ENCODE results near the gene RBMS3.

The RBMS3 gene

DNA sequence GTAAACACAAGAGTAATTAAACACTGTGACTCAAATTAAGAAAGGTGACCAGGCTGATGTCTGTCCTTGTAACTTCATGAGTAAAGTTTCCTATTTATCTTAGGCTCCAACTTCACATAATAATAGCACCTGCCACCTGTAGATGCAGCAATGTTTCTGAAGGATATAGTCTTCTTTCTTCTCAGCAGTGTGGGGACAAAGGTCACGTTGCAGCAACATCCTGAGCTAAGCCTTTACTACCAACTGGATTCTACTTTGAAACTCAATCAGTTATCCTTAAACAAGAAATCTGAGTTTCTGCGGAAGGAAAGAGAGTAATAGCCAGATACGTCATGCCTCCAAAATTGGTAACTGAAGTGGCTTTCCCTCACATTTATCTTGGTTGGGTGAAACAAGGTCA is 253.1 kb downstream of the RBMS3 start:
- DNase-seq: no peak

DNA sequence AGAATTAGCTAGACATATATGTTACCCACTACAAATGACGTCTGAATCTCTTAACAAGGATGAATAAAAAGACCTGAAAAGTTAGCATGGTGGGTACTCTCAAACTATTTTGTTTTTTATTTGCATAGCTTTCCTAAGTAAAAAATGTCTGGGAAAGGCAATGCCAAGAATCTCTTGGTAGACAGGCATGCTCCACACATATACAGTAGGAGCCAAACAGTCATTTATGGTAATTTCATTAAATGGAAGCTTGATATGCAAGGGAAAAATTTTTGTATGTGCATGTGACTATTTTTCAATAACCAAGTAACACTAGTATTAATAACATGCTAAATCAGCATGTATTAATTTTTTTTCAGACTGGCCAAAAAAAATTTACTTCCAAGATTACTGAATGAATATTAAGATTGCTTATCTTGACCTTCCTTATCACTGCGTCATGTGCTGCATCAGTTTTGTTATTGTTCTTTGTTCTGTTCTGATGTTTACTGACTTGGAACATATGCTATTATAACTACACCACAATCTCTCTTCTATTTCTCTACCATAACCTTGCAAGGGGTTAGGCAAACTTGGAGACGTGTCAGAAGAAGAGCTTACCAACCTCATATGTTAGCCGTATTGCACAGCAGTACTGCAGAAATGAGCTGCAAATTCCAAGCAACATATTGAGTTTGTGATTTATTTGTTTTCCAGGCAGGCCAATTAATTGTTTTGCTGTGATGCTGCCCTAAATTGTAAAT is 255.3 kb downstream of the RBMS3 start:
- DNase-seq: no peak

DNA sequence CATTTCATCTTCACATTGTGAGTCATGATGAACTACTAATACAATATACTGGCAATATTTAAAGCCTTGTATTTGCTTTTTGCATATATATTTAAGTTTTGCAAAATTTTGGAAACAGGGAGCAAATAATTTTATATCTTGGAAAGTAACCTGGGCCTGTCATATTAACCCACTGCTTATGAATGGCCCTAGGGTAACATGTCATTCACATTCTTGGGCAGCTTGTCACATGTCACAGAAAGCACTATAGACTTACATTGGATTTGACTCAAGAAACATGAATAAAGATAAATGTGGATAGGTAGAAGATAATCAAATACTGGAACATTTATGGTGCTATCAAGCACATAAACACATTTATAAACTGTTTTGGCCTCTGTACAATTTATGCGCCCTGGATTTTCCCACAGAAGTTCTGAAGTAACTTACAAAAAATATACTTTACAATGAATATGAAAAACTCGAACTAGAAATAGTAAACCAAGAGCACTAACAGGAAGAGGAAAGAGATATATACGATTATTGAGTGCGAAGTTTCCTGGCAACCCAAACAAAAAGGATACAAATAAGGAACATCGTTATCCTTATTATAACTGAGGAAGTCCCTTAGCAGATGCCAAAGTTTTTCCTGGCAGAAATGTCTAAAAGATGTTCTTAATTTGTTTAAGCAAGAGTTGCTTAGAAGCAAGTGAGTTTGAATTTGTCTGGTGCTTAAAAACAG is 257.2 kb downstream of the RBMS3 start:
- DNase-seq: no peak

DNA sequence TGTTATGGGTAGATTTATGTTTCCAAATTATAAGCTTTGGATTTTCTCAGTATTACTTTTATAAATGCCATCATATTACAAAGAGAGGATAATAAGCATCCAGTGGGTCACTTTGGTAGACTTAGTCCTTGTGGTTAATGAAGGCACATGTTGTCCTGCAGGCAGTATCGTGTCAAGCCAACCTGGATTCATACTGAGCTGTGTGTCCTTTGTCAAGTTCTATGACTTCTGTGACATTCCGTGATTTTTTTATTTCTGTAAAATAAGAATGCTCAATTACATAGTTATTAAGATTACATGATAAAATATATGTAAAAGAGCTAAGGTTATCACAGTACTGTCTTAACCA is 257.7 kb downstream of the RBMS3 start:
- DNase-seq: no peak

DNA sequence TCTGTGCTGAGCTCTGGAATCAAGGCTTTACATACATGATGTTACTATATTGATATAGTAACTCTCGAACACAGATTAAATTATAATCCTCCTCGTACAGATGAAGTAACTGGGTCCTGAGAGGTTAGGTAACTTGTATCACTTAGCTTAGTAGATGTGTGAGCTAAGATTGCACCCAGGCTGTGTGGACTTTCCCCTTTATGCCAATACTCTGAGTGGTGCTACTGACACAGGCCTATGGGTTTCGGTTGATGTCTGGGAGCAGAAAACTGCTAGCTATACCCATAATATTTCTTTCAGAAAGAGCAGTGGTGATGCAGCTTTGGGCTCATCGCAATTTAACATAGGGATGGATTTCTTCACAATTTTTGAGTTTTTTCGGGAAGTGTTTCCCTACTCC is 259.7 kb downstream of the RBMS3 start:
- DNase-seq: no peak

DNA sequence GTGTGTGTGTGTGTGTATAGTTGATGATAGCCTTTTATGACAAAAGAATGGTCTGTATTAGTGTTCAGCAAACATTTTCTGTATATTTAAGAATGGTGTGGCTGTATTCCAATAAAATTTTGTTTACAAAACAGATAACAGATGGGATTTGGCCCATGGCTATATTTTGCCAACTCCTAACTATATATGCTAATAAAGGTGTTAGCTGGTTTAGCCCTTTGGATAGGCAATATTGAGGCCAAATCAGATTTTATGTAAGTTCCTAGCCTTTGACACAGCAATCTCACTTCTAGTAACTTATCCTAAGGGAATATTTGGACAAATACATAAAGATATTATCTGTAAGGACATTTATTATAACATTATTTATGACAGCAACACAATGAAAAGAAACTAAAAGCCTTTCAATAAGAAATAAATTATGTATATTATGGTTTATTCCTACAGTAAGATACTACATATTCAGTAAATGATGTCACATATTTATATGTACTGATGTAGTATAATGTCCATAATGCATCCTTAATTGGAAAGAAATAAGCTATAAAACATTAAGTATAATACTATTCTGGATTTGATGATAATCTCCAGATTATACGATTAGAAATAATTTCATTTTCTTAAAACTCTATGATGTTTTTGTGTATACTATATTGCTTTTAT is 264.0 kb downstream of the RBMS3 start:
- DNase-seq: no peak

DNA sequence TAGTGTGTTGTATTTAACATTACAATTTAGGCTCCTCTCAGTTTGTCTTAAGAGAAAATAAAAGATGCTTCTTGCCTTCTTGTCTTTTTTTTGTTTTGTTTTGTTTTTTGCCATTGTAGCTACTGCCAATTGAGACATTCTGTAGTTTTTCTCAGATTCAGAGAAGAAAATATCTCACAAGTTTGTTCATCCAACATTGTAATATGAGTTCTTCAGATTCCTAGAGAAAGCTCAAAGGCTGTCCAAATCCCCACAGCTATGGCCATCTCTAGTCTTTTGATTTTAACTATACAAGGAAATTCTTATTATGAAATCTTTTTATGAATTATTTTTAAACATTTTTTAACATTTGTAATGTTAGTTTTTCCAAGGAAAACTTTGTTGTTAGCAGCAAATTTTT is 264.7 kb downstream of the RBMS3 start:
- DNase-seq: no peak

DNA sequence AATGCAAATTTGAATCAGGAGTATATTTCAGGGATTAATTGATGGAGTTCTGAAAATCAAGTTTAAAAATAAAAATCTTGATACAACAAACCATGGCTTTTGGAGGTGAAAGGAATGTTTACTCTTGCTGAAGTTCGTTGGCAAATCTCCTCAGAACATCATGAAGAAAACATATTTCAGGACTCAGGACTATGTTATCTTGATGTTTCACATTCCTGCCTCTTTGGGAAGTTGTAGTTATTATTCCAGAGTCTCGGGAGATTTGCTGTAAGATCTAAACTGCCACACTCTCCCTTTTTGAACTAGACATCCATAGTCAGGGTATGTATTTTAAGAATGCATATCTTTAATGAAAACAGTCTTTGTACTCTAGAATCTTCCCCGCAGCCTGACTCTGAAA is 271.2 kb downstream of the RBMS3 start:
- no peak for DNase-seq

DNA sequence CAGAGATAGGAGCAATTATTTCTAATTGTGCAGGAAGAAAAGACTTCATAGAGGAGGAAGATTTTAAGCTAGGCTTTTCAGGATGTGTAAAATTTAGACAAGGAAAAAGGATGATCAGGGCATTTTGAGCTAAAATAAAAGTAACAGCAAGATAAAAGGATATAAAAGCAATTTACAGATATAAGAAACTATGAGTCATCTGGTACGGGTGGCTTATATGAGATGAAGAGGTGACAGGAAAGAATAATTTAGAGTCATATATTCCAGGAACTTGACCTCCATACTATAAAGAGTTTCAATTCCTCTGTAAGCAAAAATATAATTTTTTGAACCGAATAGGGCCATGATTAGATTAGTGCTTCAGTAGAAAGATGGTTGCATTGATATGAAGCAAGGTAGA is 273.7 kb downstream of the RBMS3 start:
- no peak for DNase-seq

DNA sequence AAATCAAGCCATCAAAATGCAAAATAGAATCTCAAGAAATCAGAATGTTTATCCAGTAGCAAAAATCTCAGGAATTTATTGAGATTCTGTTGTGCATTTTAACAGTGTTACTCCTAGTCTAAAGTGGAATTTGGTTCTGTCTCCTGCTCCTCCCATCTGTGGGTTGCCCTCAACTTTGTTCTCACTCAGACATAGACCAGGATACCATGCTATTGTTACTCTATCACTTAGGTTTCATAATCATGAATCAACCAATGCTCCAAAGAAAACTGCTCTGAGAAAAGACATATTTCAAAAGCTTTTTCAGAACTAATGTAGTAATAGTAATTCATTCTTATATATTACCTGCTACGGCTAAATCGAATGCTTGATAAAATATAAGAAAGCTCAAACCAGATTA is 274.7 kb downstream of the RBMS3 start:
- DNase-seq: no peak

DNA sequence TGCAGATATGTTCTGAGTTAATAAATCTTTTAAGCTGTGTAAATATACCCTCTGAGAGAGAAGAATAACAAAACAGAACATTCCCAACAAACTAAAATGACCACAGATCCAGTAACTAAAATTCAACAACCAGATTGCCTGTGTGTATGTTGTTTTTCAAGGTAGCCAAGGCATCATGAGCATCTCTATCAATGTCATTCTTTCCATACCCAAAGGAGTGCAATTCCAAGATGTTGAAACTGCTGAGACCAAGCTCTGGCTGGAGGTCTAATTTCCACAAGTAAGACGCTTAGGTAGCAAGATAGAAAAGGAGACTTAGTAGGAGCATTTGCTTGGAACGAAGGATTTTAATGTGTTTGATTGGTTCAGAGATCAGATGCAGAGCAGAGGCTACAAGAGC is 276.3 kb downstream of the RBMS3 start:
- DNase-seq: no peak

DNA sequence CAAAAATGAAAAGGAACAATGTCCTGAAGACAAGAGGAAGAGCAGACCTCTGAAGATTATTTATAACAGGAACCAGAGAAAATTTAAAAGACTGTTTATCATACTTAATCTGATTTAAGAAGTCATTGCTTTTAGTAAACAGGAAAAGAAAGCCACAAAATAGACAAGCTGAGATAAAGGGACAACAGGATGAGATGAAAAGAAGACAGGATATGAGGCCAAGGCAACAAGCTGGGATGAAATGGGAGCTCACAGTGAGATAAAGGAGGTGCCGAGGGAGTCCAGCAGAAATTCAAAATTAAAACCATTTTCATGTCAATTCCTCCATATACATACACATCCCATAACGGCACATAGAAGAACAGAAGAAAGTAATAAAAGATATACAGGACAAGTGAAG is 277.0 kb downstream of the RBMS3 start:
- DNase-seq: no peak

DNA sequence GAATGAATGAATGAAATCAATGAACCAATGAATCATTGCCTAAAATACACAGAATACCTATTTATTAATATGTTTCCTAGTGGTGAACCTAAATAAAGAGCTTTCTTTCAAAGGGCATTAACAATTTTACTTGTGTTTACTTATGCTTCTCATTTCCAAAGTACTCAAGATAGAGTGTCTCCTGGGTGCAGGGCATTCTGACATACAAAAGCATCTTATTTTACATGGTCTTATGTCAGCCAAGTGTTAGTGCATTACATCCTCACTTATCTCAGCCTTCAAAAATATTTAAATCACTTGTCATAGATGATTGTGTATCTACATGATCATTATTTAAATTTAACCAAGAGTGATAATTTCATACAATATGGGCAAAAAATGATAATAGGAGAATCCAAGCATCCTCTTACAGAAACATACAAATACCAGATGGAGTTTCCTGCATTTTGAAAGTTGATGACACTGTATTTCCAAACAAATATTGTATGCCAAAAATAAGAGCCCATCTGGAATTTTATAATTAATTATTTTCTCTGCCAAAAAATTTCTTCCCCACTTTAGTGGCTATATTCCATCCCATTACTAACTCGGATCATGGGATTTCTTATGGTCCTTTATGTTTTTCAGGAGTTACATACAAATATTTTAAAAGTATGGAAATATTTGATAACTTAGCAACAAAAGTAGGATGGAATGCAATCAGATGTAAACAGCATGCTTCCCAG is 279.0 kb downstream of the RBMS3 start:
- no peak for DNase-seq

DNA sequence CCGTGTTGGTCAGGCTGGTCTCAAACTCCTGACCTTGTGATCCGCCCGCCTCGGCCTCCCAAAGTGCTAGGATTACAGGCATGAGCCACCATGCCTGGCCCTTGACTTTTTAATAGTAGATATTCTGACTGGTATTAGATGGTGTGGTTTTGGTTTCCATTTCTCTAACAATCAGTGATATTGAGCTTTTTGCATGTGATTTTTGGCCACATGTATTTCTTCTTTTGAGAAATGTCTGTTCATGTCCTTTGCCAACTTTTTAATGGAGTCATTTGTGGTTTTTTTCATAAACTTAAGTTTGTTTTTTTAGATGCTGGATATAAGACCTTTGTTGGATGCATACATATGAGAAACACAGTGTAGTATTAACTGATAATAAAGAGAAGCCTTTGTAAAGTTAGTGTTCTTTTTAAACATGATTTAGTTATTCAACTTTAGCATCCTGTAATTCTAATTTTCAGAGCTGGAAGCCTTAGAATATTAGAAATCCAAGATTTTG is 280.8 kb downstream of the RBMS3 start:
- no peak for DNase-seq

DNA sequence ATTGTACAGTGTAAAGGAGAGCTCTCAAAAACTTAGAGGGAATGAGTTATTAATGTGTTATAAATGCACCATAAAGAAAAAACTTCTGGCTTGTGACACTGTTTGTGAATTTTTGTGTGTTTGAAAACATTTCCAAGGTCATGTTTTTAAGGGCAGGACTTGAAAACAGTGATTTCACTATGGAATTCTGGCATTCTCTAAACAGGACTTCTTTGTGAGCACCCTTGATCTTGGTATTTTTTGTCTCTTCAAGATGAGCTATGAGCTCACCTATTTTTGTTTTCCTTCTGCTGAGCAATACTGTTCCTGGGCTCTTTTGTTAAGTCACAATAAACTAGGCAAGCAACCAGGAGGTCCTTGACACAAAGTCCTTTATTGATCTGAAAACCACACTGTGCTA is 284.4 kb downstream of the RBMS3 start:
- no peak for DNase-seq

DNA sequence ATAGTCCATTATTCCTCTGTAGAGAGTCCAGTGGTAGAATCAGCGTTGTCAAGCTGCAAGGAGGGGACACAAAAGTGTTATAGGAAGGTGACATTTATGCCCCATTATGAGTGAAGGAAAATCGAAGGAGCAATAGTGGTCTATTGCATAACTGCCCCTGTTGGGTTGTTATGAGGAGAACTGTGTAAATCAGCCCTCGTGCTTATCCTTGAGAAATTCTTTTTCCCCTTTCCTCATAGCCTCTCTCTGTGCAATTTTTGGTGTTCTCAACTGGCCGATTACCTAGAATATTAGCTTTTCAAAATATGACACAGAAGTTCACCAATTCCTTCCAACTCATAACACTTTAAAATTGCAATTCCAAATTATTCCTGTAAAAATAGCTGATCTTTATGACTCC is 286.6 kb downstream of the RBMS3 start:
- DNase-seq: no peak

DNA sequence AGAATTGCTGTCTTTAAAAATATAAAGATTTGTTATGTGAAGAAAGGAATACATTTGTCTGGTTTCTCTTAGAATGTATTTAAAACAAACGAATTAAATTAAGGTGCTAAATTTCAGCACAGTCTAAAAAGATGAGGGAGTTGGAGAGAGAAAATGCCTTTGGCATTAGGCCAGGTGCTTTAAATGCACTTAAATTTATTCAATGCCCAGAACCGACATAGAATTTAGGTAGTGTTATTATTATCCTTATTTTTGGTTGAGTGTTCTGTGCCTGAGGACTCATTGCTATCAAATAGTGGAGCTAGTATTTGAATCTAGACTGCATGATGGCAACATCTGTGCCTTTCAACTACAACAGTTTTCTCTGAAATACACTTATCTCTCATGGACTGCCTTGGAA is 287.5 kb downstream of the RBMS3 start:
- no peak for DNase-seq

DNA sequence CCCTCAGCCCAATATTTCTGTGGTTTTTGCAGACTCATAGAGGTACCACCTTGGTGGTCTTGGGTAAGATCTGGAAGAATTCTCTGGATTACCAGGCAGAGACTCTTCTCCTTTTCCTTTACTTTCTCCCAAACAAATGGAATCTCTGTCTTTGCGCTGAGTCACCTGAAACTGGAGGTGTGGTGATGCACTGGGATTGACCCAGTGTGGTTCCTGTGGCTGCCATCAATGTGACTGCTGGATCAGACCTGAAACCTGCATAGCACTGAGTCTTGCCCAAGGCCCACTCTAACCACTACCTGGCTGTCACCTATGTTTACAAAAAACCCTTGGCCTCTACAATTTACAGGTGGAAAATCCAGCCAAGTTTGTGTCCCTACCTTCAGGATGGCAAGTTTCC is 295.3 kb downstream of the RBMS3 start:
- DNase-seq: no peak

DNA sequence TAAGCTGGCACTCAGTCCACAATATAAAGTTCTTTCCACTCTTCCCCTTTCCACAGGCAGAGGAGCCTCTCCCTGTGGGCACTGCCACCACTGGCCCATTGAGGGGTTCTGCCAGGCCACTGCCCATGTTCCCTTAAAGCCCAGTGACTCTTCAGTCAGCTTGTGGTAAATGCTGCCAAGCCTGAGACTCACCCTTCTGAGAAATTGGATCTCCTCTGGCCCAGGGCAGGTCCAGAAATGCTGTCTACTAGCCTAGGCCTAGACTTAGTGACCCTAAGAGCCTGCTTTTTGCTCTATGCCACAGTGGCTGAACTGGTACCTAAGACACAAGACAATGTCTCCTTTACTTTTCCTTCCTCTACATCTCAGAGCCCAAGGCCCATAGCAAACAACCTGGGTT is 295.8 kb downstream of the RBMS3 start:
- no peak for DNase-seq

DNA sequence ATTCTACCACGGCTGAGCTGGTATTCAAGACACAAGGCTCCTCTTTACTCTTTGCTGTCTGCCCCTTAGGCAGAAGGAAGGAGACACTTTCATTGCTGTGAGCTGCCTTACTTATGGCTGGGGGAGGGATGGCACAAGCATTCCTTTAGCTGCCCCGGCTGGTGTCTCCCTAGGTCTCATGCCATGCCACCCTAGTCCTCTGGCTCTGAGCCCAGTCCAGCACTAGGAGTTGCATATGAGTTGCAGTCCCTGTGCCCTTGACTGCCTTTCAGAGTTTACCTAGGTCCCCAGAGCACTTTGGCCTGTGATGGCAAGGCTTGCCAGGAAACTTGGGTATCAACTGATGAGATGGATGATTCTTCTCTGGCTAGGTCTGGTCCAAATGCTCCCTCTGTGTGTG is 296.4 kb downstream of the RBMS3 start:
- no peak for DNase-seq

DNA sequence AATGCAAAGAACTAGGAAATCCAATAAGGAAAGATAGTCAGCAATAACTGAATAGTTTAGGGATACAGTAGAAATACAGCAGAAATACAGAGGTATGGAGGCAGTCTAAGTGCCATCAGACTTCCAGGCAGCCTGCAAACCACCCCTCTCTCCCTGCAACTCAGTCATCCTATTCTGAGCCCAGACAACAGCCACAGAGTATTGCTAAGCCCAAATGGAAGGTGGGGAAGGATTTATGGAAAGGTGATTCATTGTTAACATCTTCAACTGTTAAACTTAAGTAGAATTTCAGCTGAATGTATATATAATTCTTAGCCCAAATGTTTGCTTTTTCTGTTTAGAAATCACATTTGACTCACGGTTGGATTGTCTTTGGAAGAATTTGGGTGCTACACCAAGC is 300.4 kb downstream of the RBMS3 start:
- DNase-seq: no peak

DNA sequence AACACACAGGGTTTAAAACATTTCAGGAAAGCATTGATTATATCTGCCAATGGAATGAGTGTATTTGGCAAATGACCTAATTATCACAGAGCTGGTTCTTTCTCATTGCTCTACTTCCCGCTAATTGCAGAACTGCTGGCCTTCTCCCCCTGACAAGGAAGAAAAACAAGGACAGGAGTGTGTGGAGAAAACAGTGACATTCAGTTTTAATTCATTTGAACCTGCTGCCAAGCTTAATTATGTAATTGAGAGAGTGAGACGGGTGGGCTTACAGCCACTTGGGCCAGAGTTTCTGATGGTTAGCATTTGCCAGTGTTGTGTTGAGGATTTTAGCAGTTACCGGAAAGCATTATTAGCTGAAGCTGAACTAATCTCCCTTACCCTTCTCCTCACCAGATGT is 301.4 kb downstream of the RBMS3 start:
- peak in 1 of 14 donors; percentile 28 for DNase-seq

DNA sequence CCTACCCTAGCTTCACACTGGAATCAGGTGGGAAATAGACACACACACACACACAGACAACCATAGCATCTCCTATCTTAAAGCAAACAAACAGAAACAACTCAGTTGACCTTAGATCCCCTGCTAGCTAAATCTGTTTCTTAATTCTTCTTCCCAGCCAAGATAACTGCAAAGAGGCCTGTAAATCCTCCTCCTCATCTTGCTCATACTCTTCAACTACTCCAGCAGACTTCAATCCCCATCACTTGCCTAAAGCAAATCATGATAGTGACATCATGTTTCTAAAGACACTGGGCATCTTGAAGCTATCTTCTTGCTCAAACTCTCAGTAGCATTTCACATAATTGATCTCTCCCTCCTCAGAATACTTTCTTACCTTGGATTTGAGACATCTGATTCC is 303.0 kb downstream of the RBMS3 start:
- no peak for DNase-seq

All from C1 segment of cervical spinal cord (tissue), 14 donors.